OCI-LY1 (cell line): Measurements from ENCODE around the gene TSEN54.

ENCODE experiments used
- EZH2 ChIP-seq: fragments of 200-600 bp; sonication (generic), shearing (Covaris generic); IDR thresholded peaks from 2 replicates; pipeline ENCODE4 v1.8.0; 2017; ENCODE audit warnings: borderline replicate concordance, mixed run types, mild to moderate bottlenecking, antibody characterized with exemption, low read length, moderate library complexity, mixed read lengths
- TF ChIP-seq, protein P1 (sequence below): fragments of 200-600 bp; sonication (generic), shearing (Covaris generic); IDR thresholded peaks from 2 replicates; pipeline ENCODE4 v1.5.1; 2017; ENCODE audit warnings: mild to moderate bottlenecking, antibody characterized with exemption, low read length, moderate library complexity, mixed read lengths

DNA sequence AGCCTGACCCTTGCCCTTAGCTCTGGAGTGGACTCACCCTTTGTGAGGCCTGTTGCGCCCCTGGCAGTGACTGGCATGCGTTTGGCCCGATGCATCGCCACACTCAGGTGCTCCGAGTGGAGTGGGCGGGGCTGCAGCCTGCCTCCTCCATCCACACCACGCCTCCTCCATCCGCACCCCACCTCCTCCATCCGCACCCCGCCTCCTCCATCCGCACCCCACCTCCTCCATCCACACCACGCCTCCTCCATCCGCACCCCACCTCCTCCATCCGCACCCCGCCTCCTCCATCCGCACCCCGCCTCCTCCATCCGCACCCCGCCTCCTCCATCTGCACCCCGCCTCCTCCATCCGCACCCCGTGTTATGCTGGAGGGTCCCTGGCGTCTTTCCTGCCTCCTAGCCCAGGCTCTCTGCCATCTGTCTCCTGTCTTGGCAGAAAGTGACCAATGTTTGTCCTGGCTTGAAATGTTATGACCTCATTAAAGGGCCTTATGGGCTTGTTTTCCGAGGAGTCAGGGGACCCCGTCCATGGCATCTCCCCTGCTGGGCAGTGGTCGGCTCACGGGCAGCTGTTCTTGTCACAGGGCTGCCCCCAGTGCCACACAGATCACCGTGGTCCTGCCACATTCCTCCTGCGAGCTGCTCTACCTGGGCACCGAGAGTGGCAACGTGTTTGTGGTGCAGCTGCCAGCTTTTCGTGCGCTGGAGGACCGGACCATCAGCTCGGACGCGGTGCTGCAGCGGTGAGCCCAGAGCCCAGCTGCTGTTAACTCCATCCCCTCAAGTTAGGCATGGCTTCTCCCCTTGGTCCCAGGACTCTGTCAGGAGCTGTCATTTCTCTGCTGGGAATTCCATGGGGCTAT lies 42.6 kb downstream of the TSEN54 start:
- TF ChIP-seq, protein P1, sequence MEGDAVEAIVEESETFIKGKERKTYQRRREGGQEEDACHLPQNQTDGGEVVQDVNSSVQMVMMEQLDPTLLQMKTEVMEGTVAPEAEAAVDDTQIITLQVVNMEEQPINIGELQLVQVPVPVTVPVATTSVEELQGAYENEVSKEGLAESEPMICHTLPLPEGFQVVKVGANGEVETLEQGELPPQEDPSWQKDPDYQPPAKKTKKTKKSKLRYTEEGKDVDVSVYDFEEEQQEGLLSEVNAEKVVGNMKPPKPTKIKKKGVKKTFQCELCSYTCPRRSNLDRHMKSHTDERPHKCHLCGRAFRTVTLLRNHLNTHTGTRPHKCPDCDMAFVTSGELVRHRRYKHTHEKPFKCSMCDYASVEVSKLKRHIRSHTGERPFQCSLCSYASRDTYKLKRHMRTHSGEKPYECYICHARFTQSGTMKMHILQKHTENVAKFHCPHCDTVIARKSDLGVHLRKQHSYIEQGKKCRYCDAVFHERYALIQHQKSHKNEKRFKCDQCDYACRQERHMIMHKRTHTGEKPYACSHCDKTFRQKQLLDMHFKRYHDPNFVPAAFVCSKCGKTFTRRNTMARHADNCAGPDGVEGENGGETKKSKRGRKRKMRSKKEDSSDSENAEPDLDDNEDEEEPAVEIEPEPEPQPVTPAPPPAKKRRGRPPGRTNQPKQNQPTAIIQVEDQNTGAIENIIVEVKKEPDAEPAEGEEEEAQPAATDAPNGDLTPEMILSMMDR, result no peak
- TF ChIP-seq EZH2, result no peak
